Ovary (tissue), 9 donors: Measurements from ENCODE around the gene MECP2. TPM values are rescaled to one million over a fixed set of nuclear protein-coding genes. Genes with fewer than 3 reads are reported as not detected.

Source experiments
- DNase-seq, 5 donors: peaks; one replicate each; pipeline ENCODE4 v3.0.0-alpha.2; 2019 to 2020
- H3K27ac ChIP-seq, 2 donors: fragments of 200-600 bp; one replicate each; pipeline versions ENCODE4 v1.5.1 to v1.8.0; 2019 to 2022
- H3K27me3 ChIP-seq: fragments of 200-600 bp; one replicate; pipeline ENCODE4 v1.8.0; 2022
- H3K36me3 ChIP-seq: fragments of 200-600 bp; sonication (generic); one replicate; pipeline ENCODE4 v1.5.1; 2019
- H3K4me1 ChIP-seq: one replicate; pipeline ENCODE4 v1.8.1; 2013; ENCODE audit warnings: mild to moderate bottlenecking, moderate library complexity; ENCODE audit not compliant: insufficient read depth
- H3K4me3 ChIP-seq: fragments of 200-600 bp; sonication (generic); one replicate; pipeline ENCODE4 v1.5.1; 2017
- H3K9me3 ChIP-seq, 2 donors: fragments of 200-600 bp in 1 of 2; sonication (generic) in 1 of 2; one replicate each; pipeline versions ENCODE4 v1.5.1 to v1.8.1; 2013 to 2019; ENCODE audit warnings: mild to moderate bottlenecking in 1 of 2, moderate library complexity in 1 of 2
- EP300 ChIP-seq: sonication (generic); formaldehyde crosslinking; IDR thresholded peaks from one replicate; pipeline ENCODE4 v1.6.1; 2017; ENCODE audit warnings: antibody characterized with exemption
- POLR2A ChIP-seq: fragments of 450-650 bp; IDR thresholded peaks from one replicate; pipeline ENCODE4 v1.6.1; 2017; ENCODE audit warnings: antibody characterized with exemption, mild to moderate bottlenecking, moderate library complexity
- WGBS, 3 donors: extraction: QIAGEN DNeasy Blood & Tissue Kit in 1 of 3; methylation state at CpG; one replicate each; pipeline versions ENCODE4 v1.1.5 to v1.1.7; 2013 to 2017; 5-methylcytosine and 5-hydroxymethylcytosine counted together
- intact Hi-C, 4 donors: fragments of 100-400 bp; cut with DNase I; formaldehyde crosslinking; loops; one replicate each; pipeline versions ENCODE4 v1.11.0 to v1.15.1; 2022 to 2023
- polyA plus RNA-seq, 2 donors: library from polyadenylated mRNA; stranded (reverse); fragments of 200-250 nt in 1 of 2; fragments of 350-450 nt in 1 of 2; fragmentation: Illumina TruSeq in 1 of 2; extraction: RNeasy Lipid Tissue Mini Kit (QIAGEN cat#74804) in 1 of 2; gene quantifications; one replicate each; pipeline ENCODE4 v1.2.3, GENCODE V29; 2013 to 2014
- total RNA-seq, 7 donors: library from RNA; depleted of rRNA in 2 of 7; stranded (reverse); fragments of >200 nt in 2 of 7; fragmentation: NEBNext Ultra II Directional in 3 of 7; extraction: Animal tissue kit (Norgen Biotek cat#: 25700) in 3 of 7; gene quantifications; one replicate each; pipeline versions ENCODE4 v1.1.0 to v1.2.4, GENCODE V29; 2016 to 2023
- TF ChIP-seq, protein P1 (sequence below), 3 donors: fragments of 450-650 bp in 2 of 3; fragments of 200-600 bp in 1 of 3; IDR thresholded peaks; one replicate each; pipeline versions ENCODE4 v1.5.1 to v1.8.0; 2016 to 2022; ENCODE audit warnings: antibody characterized with exemption in 3 of 3, mild to moderate bottlenecking in 1 of 3
- donor health status: DM: no; HTN: no; CAD: no; lungs with moderate emphysema.
- donor health status: DM: no; HTN: no; CAD: no.
- donor health status: Bipolar disorder and iron deficiency.
- donor health status: DM: yes; HTN: yes; CAD: no.
- donor health status: DM: no; HTN: no; CAD: no.
- donor health status: DM: yes; HTN: yes; CAD: no.

The MECP2 gene
- total and polyA plus RNA-seq, 9 donors, result 26.8 to 91.2 (median 62.2) TPM

DNA sequence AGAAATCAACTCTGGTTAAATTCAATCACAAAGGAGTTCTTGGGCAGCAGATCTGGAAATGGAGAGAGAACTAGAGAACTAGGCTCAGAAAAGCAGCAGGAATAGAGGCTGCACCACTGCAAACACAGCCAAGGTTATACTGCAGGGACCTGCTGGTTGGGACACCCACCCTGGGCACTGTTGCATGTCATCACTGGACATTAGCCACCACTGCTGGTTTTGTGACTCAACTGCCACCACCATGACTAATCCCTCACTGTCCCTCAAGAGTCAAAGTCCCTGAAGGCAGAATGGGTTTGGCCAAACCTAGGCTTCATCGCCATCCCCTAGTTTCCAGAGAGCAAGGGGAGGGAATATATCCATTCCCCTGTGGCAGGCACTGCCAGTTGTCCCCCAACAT, 39.7 kb downstream of the MECP2 start:
- Histone ChIP-seq H3K27ac (no peak overlapping the region), H3K27me3 (no peaks in the 10 kb centered on the region), H3K4me1 (peaks cover 8% of the 10 kb centered on the region), H3K9me3 (no peaks in the 10 kb centered on the region), H3K36me3 (no peaks in the 10 kb centered on the region), H3K4me3 (no peak overlapping the region)
- no peak for DNase-seq
- intact Hi-C loops, result loop anchor here in 1 of 4 donors (5.0 kb wide), 1 partner anchor 290 kb away; no protein-coding TSS in a partner anchor
- WGBS, 3 donors, result 71 to 100% (median 89%) methylated on average over 1 of the region's 1 CpG
- TF ChIP-seq POLR2A (no peak), EP300 (no peak)
- TF ChIP-seq, protein P1, sequence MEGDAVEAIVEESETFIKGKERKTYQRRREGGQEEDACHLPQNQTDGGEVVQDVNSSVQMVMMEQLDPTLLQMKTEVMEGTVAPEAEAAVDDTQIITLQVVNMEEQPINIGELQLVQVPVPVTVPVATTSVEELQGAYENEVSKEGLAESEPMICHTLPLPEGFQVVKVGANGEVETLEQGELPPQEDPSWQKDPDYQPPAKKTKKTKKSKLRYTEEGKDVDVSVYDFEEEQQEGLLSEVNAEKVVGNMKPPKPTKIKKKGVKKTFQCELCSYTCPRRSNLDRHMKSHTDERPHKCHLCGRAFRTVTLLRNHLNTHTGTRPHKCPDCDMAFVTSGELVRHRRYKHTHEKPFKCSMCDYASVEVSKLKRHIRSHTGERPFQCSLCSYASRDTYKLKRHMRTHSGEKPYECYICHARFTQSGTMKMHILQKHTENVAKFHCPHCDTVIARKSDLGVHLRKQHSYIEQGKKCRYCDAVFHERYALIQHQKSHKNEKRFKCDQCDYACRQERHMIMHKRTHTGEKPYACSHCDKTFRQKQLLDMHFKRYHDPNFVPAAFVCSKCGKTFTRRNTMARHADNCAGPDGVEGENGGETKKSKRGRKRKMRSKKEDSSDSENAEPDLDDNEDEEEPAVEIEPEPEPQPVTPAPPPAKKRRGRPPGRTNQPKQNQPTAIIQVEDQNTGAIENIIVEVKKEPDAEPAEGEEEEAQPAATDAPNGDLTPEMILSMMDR (IDR thresholded peaks at IDR 0.05), result no peak

DNA sequence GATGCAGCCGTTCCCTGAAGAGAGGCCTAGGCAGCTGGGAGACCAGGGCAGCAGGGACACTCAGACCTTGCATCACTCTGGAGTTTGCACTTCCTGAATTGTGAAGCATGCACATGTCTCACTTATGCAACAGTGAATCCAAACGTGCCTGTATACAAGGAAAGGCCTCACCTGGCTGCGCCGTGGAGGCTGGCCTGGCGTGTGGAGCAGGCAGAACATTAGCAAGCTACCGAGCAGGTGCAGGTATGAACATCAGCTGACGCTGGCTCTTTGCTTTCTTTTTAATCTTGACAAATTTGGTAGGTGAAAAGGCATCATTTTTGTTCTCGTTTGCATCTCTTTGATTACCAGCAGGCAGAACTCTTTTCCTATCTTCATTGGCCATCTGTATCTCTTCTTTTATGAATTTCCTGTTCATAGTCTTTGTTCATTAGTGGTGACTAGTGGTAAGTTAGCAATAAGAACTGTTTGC, 40.7 kb downstream of the MECP2 start:
- no peaks in the 10 kb centered on the region for H3K36me3 ChIP-seq
- H3K27ac ChIP-seq, result no peak overlapping the region
- H3K27me3 ChIP-seq, result no peaks in the 10 kb centered on the region
- DNase-seq, result no peak
- H3K4me1 ChIP-seq, result peaks cover 8% of the 10 kb centered on the region
- 64 to 72% (median 68%) methylated on average over 8 of the region's 8 CpGs for WGBS, 3 donors
- no peak for TF ChIP-seq EP300
- TF ChIP-seq POLR2A, result no peak
- TF ChIP-seq, protein P1 (IDR thresholded peaks at IDR 0.05), result no peak
- H3K9me3 ChIP-seq, result no peaks in the 10 kb centered on the region
- H3K4me3 ChIP-seq, result no peak overlapping the region
- intact Hi-C loops, result loop anchor here in 1 of 4 donors (5.0 kb wide), 1 partner anchor 290 kb away; no protein-coding TSS in a partner anchor

DNA sequence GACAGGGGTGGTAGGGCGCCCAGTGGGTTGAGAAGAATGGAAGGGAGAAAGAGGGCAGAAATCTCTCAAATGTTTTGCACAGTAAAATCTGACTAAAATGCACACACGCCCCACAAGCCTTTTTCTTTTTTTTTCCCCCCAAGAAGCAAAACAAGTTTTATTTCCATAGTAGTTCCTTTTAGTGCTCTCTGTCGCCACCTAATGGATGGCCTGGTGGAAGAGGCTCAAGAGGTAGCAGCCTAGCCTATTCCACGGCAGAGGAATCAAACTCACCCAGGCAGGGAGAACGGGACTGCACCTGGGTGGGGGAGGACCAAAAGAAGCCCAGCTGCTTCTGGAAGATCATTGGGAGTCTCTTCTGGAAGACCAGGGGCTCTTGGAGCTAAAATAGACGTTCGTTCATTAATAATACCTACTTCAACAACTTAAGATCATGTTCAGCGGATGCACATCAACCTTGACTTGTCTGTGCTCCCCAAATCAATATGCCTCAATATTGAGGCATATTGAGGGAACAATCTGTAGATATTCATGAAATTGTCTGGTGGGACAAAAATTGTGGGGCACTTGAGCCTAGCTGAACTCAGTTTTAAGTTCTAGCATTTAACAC, 46.2 kb downstream of the MECP2 start:
- no peak for TF ChIP-seq POLR2A
- TF ChIP-seq, protein P1 (IDR thresholded peaks at IDR 0.05), result peak; percentile 16 to 51 (median 27)
- 23 to 30% (median 25%) methylated on average over 8 of the region's 8 CpGs for WGBS, 3 donors
- intact Hi-C loops, result loop anchor here in 1 of 4 donors (5.0 kb wide), 1 partner anchor 34 kb away; the partner anchor contains the start of gene IRAK1
- no peak overlapping the region for H3K4me3 ChIP-seq
- H3K27me3 ChIP-seq, result no peaks in the 10 kb centered on the region
- peak; percentile 74 to 86 (median 79) for DNase-seq
- H3K9me3 ChIP-seq, result no peaks in the 10 kb centered on the region
- no peak overlapping the region for H3K27ac ChIP-seq
- H3K4me1 ChIP-seq, result peaks cover 25% of the 10 kb centered on the region
- H3K36me3 ChIP-seq, result no peaks in the 10 kb centered on the region

DNA sequence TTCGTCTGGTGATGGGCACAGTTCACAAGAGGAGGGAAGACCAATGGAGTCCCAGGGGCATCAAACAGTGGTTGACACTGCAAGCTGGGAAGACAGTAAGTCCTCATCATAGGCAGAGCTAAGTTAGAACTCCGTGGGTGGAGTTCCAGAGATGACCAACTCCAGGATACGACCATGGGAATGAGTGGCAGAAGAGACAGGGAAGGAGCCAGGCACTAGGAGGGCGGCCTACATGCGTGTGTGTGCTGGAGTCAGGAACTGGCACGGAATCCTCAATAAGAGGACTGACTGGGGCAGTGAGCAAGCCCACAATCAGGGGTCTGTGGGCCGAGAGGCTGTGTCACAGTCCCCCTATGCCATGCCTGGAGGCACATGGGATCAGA, 47.4 kb downstream of the MECP2 start:
- WGBS, 3 donors, result 53 to 68% (median 65%) methylated on average over 7 of the region's 7 CpGs
- TF ChIP-seq POLR2A (no peak), EP300 (no peak)
- TF ChIP-seq, protein P1 (IDR thresholded peaks at IDR 0.05), result no peak
- Histone ChIP-seq H3K9me3 (no peaks in the 10 kb centered on the region), H3K4me1 (peaks cover 25% of the 10 kb centered on the region), H3K36me3 (no peaks in the 10 kb centered on the region), H3K4me3 (no peak overlapping the region), H3K27ac (no peak overlapping the region), H3K27me3 (no peaks in the 10 kb centered on the region)
- DNase-seq, result no peak
- intact Hi-C loops, result loop anchor here in 1 of 4 donors (5.0 kb wide), 1 partner anchor 33 kb away; the partner anchor contains the start of gene IRAK1
